Astrocyte of the cerebellum (primary cell): ENCODE data around the gene CD84.
"Not testable (repeated sequence)": the region's sequence is repeated elsewhere in the genome, so short reads cannot be mapped to it uniquely, and the experiment has no call there.

Source experiments
- DNase-seq: peaks from one replicate; pipeline ENCODE4 v3.0.0-alpha.2; 2011; ENCODE audit warnings: low read depth
- H3K4me3 ChIP-seq: 2 replicates; pipeline ENCODE4 v1.5.1; 2011; ENCODE audit warnings: mild to moderate bottlenecking, low read depth, low read length, moderate library complexity
- CTCF ChIP-seq: IDR thresholded peaks from 2 replicates; pipeline ENCODE4 v1.5.1; 2012; ENCODE audit warnings: low read length, low read depth, moderate library complexity, mild to moderate bottlenecking; ENCODE audit errors: missing control alignments
- in situ Hi-C: cut with HindIII; loops from 2 replicates; pipeline ENCODE4 v1.10.0; 2017; ENCODE audit warnings: low sequenced_read_pairs

CD84 gene

GRCh38 chr1:160522622-160523345 lies 56.5 kb downstream of the CD84 start, which contains the start of gene SLAMF6:
TSS of gene SLAMF6 (minus strand) at chr1:160523255. CDS start at chr1:160523192, 63 bp downstream.
- no peak for TF ChIP-seq CTCF
- in situ Hi-C loops, result no loop called here
- H3K4me3 ChIP-seq, result no peak within 1 kb of the TSS
- no peak for DNase-seq

GRCh38 chr1:160522136-160522535 lies 57.2 kb downstream of the CD84 start:
- H3K4me3 ChIP-seq, result no peak overlapping the region
- no peak for TF ChIP-seq CTCF
- in situ Hi-C loops, result no loop called here

GRCh38 chr1:160521554-160521953 lies 57.7 kb downstream of the CD84 start:
- no peak overlapping the region for H3K4me3 ChIP-seq
- in situ Hi-C loops, result no loop called here
- TF ChIP-seq CTCF, result no peak
- no peak for DNase-seq

More at GRCh38 chr1:160522136-160522535, 57.2 kb downstream of the CD84 start:
- DNase-seq, result no peak

- no peak overlapping the region for H3K4me3 ChIP-seq
- no peak for TF ChIP-seq CTCF
- DNase-seq, result no peak
- in situ Hi-C loops, result no loop called here
Measured at GRCh38 chr1:160520999-160521398, 58.3 kb downstream of the CD84 start.

DNA sequence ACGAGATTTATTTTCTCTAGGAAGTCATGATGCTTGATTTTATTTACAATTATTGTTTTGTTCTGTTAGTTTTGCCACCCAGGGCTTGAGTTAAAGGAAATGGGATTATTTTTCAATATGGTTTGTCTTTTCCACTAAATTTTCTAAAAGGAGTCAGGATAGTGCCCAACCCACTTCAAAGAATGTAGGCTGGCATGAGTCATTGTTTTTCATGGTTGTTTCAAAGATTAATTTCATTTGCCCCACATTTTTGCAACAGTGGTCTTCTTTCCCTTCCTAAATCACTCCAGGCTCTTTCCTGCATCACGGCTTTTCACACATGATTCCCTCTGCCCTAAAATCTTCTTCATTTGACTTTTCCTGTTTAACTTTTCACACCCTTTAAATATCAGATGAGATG lies 58.7 kb downstream of the CD84 start:
- TF ChIP-seq CTCF, result no peak
- no peak overlapping the region for H3K4me3 ChIP-seq
- in situ Hi-C loops, result no loop called here
- DNase-seq, result no peak

DNA sequence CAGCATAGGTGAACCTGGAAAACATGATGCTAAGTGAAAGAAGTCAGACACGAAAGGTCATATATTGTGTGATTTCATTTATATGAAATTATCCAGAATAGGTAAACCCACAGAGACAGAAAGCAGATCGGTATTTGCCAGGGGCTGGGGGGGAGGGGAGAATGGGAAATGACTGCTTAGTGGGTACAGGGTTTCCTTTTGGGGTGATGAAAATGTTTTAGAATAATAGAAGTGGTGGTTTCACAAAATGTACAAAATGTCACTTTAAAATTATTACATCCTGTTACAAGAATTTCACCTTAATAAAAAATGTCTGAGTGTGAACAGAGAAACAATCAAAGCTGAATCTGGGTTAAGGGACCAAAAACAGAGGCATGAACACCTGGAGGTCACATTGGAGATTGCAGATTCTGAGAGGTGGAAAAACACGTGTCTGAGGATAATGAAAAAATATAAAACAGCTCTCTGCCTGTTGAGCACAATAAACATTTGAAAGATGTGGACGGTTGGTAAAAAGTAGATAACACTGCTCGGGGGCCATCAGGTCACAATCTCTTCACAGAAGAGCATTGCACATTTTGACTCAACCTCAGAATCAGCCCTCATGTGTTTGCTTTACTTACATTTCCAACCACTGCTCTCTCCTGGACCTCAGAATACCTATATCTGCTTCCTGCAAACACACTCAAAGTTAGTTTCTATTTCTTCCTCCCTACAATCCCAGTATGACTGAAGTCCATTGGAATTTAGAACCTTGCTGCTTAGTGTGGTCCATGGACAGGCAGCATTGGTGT lies 59.5 kb downstream of the CD84 start:
- DNase-seq, result no peak
- TF ChIP-seq CTCF, result no peak
- H3K4me3 ChIP-seq, result no peak overlapping the region
- in situ Hi-C loops, result no loop called here

GRCh38 chr1:160517519-160517918 lies 61.8 kb downstream of the CD84 start:
- H3K4me3 ChIP-seq, in situ Hi-C loops, DNase-seq: not testable (repeated sequence)

- in situ Hi-C loops, H3K4me3 ChIP-seq: not testable (repeated sequence)
Measured at GRCh38 chr1:160515908-160516307, 63.4 kb downstream of the CD84 start.

More at GRCh38 chr1:160515908-160516307, 63.4 kb downstream of the CD84 start:
- DNase-seq, result not testable (repeated sequence)
